ENCODE results near the gene KCNH3. TPM values are rescaled to one million over a fixed set of nuclear protein-coding genes. Genes with fewer than 3 reads are reported as not detected.

Gene KCNH3
- total RNA-seq, 1 experiment from 2014 or later, result 0.26 TPM

DNA sequence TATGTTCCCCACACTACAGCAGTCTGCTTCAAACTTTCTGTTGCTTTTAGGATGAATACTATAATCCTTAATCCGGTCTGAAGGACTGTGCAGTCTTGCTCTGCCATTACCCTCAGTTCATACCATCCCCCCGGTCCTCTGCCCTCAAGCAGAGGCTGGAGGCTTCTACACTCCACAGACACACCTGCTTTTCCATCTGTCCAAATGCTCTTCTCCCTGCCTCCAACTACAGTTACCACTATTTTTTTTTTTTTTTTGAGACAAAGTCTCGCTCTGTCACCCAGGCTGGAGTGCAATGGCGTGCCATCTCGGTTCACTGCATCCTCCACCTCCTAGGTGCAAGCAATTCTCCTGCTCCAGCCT lies 19.3 kb upstream of the KCNH3 start:
- Histone ChIP-seq H4K20me1 (ENCODE audit: control insufficient read depth, insufficient read depth, insufficient read length) (no peaks in the 10 kb centered on the region), H4K5ac (ENCODE audit: insufficient read length, low read depth, low read length) (no peak overlapping the region), H3K56ac (ENCODE audit: insufficient read length, low read depth, low read length) (no peak overlapping the region), H3K4me2 (ENCODE audit: insufficient read depth, insufficient read length, low read length) (no peak overlapping the region), H3K23me2 (ENCODE audit: insufficient read length, low read depth, low read length, poor library complexity, severe bottlenecking) (no peaks in the 10 kb centered on the region), H2BK12ac (ENCODE audit: insufficient read length, low read depth, low read length) (no peak overlapping the region), H3K27ac (ENCODE audit: insufficient read length, low read depth, low read length) (no peak overlapping the region), H3K23ac (ENCODE audit: insufficient read length, low read depth, low read length) (no peak overlapping the region), H3K4ac (ENCODE audit: low read depth, low read length) (no peak overlapping the region), H3K4me1 (ENCODE audit: insufficient read depth, low read length) (no peaks in the 10 kb centered on the region), H2AK5ac (ENCODE audit: insufficient read length, low read length) (no peak overlapping the region), H3K9me3 (ENCODE audit: control insufficient read depth, low read depth, low read length) (no peaks in the 10 kb centered on the region), H3K18ac (ENCODE audit: insufficient read length, low read depth, low read length) (no peak overlapping the region), H3K9ac (ENCODE audit: extremely low read depth, insufficient read length, low read length) (no peak overlapping the region), H2BK15ac (ENCODE audit: low read depth, low read length) (no peak overlapping the region), H3K79me2 (ENCODE audit: insufficient read depth, low read length) (no peaks in the 10 kb centered on the region), H3K14ac (ENCODE audit: insufficient read depth, low read length) (no peak overlapping the region), H2BK120ac (ENCODE audit: low read depth, low read length, poor library complexity, severe bottlenecking) (no peak overlapping the region), H2BK5ac (ENCODE audit: insufficient read length, low read length) (no peak overlapping the region), H4K8ac (replicated peaks; ENCODE audit: insufficient read length, low read depth, low read length) (no peak overlapping the region), H4K91ac (ENCODE audit: insufficient read length, low read depth, low read length) (no peak overlapping the region), H3T11ph (ENCODE audit: low read length) (no peak overlapping the region), H2AFZ (ENCODE audit: low read length) (no peak overlapping the region), H3K27me3 (ENCODE audit: insufficient read depth, low read length) (no peaks in the 10 kb centered on the region), H3K79me1 (ENCODE audit: insufficient read depth, low read depth, low read length, poor library complexity, severe bottlenecking) (no peaks in the 10 kb centered on the region), H2BK20ac (ENCODE audit: low read depth, low read length, poor library complexity, severe bottlenecking) (no peak overlapping the region)
- Mint-ChIP-seq H3K27me3 (ENCODE audit: low read depth) (no peaks in the 10 kb centered on the region), H3K27ac (no peak overlapping the region; a peak in 1 of 7 replicates), H3K4me3 (no peak overlapping the region), H3K36me3 (ENCODE audit: insufficient read depth in 1 of 3, low read depth in 3 of 3) (peaks cover 7 to 16% (median 14%) of the 10 kb centered on the region in 3 experiments; a peak in 6 of 7 replicates), H3K4me1 (no peaks in the 10 kb centered on the region), H3K9me3 (no peaks in the 10 kb centered on the region)
- no peak for DNase-seq
- TF ChIP-seq, protein P1, sequence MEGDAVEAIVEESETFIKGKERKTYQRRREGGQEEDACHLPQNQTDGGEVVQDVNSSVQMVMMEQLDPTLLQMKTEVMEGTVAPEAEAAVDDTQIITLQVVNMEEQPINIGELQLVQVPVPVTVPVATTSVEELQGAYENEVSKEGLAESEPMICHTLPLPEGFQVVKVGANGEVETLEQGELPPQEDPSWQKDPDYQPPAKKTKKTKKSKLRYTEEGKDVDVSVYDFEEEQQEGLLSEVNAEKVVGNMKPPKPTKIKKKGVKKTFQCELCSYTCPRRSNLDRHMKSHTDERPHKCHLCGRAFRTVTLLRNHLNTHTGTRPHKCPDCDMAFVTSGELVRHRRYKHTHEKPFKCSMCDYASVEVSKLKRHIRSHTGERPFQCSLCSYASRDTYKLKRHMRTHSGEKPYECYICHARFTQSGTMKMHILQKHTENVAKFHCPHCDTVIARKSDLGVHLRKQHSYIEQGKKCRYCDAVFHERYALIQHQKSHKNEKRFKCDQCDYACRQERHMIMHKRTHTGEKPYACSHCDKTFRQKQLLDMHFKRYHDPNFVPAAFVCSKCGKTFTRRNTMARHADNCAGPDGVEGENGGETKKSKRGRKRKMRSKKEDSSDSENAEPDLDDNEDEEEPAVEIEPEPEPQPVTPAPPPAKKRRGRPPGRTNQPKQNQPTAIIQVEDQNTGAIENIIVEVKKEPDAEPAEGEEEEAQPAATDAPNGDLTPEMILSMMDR (conservative IDR thresholded peaks at IDR 0.05), result no peak
- WGBS (ENCODE audit: extremely low coverage, insufficient read length, low lambda C conversion rate), result no CpG with 5 or more reads among the region's 5 CpGs

Measured in H9 (cell line).